ENCODE measurements around the gene ASB3.

Gene ASB3

DNA sequence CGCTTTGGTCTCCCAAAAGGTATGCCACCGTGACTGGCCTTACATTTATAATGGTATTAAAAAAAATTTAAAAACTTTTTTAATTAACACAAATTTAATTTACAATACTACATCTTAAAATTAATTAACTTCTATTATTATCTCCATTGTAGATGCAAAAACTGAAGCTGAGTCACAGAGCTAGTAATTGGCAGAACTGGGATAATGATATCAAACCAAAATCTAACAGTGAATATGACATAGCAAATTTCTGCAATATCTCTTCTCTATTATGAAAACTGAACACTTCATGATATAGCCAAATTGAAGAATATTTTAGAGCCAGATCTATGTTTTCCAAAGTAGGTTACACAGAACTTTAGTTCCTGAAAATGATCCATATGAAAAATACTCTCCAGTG, 85.5 kb downstream of the ASB3 start:
- no peak overlapping the region for H2BK5ac ChIP-seq (ENCODE audit: low read depth, low read length, poor library complexity, severe bottlenecking)
- no peak overlapping the region for H2AK5ac ChIP-seq (ENCODE audit: low read length, severe bottlenecking)
- no peak overlapping the region for H2BK12ac ChIP-seq (ENCODE audit: low read length in 2 of 2)
- no peak overlapping the region for H2AFZ ChIP-seq (ENCODE audit: low read depth, low read length)
- H3K27ac ChIP-seq (ENCODE audit: low read length, poor library complexity, severe bottlenecking) = no peak overlapping the region
- H3K4me2 ChIP-seq (ENCODE audit: low read length, poor library complexity, severe bottlenecking) = no peak overlapping the region
- H3K27me3 ChIP-seq (ENCODE audit: control insufficient read depth in 1 of 2, insufficient read depth in 1 of 2, low read length in 2 of 2) = no peaks in the 10 kb centered on the region
- H3K4me3 ChIP-seq (ENCODE audit: insufficient read depth in 1 of 2, low read depth in 1 of 2, low read length in 2 of 2) = no peak overlapping the region
- no peaks in the 10 kb centered on the region for H3K4me1 ChIP-seq (ENCODE audit: control insufficient read depth, insufficient read depth, low read depth, low read length)
- H3K79me1 ChIP-seq (replicated peaks; ENCODE audit: low read length, poor library complexity, severe bottlenecking) = peaks cover 12% of the 10 kb centered on the region
- no peak for DNase-seq
- no peak overlapping the region for H3K4ac ChIP-seq (ENCODE audit: low read depth in 1 of 2, low read length in 2 of 2)
- H3K18ac ChIP-seq (ENCODE audit: low read depth in 1 of 2, low read length in 2 of 2) = no peak overlapping the region
- no peak overlapping the region for H4K8ac ChIP-seq (ENCODE audit: low read length)
- H3K36me3 ChIP-seq (ENCODE audit: control insufficient read depth in 1 of 2, insufficient read depth in 2 of 2, low read depth in 1 of 2, low read length in 2 of 2) = peaks cover 5 to 22% of the 10 kb centered on the region in 2 experiments
- H2BK120ac ChIP-seq (ENCODE audit: low read depth, low read length) = no peak overlapping the region
- H3K9me3 ChIP-seq (ENCODE audit: control insufficient read depth, low read length) = no peaks in the 10 kb centered on the region
- WGBS = no CpG with 5 or more reads among the region's 2 CpGs
- H3K23ac ChIP-seq (ENCODE audit: low read length in 2 of 2) = no peak overlapping the region
- no peak overlapping the region for H4K91ac ChIP-seq (ENCODE audit: low read length)
- no peak overlapping the region for H2BK15ac ChIP-seq (ENCODE audit: low read depth, poor library complexity, severe bottlenecking)
- no peak overlapping the region for H3K9ac ChIP-seq (ENCODE audit: low read length)
- H3K14ac ChIP-seq (ENCODE audit: low read length in 2 of 2) = no peak overlapping the region

DNA sequence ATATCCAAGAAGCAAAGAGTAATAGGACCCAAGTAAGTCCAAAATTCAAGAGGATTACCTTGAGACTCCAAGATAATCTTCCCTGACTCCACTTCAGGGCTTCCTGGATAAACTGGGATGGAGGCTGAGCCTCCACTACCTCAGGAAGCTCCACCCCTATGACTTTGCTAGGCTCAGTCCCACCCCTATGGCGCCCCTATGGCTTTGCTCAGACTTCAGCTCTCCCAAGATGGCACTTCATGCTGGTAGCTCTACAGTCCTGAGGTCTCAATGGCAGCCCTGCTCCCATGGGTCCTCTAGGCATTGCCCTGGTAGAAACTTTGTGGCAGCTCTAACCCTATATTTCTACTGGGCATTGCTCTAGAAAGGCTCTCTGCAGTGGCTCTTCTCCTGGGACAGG, 89.1 kb downstream of the ASB3 start:
- Histone ChIP-seq H3K18ac (ENCODE audit: low read depth in 1 of 2, low read length in 2 of 2) (no peak overlapping the region), H4K91ac (ENCODE audit: low read length) (no peak overlapping the region), H3K27ac (ENCODE audit: low read length, poor library complexity, severe bottlenecking) (no peak overlapping the region), H2BK15ac (ENCODE audit: low read depth, poor library complexity, severe bottlenecking) (no peak overlapping the region), H2AFZ (ENCODE audit: low read depth, low read length) (no peak overlapping the region), H3K4me3 (ENCODE audit: insufficient read depth in 1 of 2, low read depth in 1 of 2, low read length in 2 of 2) (no peak overlapping the region), H2BK5ac (ENCODE audit: low read depth, low read length, poor library complexity, severe bottlenecking) (no peak overlapping the region), H2AK5ac (ENCODE audit: low read length, severe bottlenecking) (no peak overlapping the region), H3K27me3 (ENCODE audit: control insufficient read depth in 1 of 2, insufficient read depth in 1 of 2, low read length in 2 of 2) (no peaks in the 10 kb centered on the region), H3K79me1 (replicated peaks; ENCODE audit: low read length, poor library complexity, severe bottlenecking) (peaks cover 14% of the 10 kb centered on the region), H2BK12ac (ENCODE audit: low read length in 2 of 2) (no peak overlapping the region), H3K9me3 (ENCODE audit: control insufficient read depth, low read length) (no peaks in the 10 kb centered on the region), H3K36me3 (ENCODE audit: control insufficient read depth in 1 of 2, insufficient read depth in 2 of 2, low read depth in 1 of 2, low read length in 2 of 2) (peaks cover 5 to 28% of the 10 kb centered on the region in 2 experiments), H3K23ac (ENCODE audit: low read length in 2 of 2) (no peak overlapping the region), H3K9ac (ENCODE audit: low read length) (no peak overlapping the region), H3K14ac (ENCODE audit: low read length in 2 of 2) (no peak overlapping the region), H3K4me1 (ENCODE audit: control insufficient read depth, insufficient read depth, low read depth, low read length) (no peaks in the 10 kb centered on the region), H4K8ac (ENCODE audit: low read length) (no peak overlapping the region), H3K4ac (ENCODE audit: low read depth in 1 of 2, low read length in 2 of 2) (no peak overlapping the region), H2BK120ac (ENCODE audit: low read depth, low read length) (no peak overlapping the region), H3K4me2 (ENCODE audit: low read length, poor library complexity, severe bottlenecking) (no peak overlapping the region)
- WGBS = 98% methylated on average over 1 of the region's 1 CpG
- DNase-seq = no peak

DNA sequence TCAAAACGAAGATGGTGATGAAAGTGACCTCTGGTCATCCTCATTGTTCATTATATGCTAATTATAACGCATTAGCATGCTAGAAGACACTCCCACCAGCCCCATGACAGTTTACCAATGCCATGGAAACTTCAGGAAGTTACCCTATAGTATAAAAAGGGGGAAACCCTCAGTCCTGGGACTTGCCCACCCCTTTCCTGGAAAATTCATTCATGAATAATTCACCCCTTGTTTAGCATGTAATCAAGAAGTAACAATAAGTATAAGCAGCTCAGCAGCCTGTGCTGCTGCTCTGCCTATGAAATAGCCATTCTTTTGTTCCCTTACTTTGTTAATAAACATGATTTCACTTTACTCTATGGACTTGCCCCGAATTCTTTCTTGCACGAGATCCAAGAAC, 89.7 kb downstream of the ASB3 start:
- no peak overlapping the region for H3K27ac ChIP-seq (ENCODE audit: low read length, poor library complexity, severe bottlenecking)
- H4K91ac ChIP-seq (ENCODE audit: low read length) = no peak overlapping the region
- H3K27me3 ChIP-seq (ENCODE audit: control insufficient read depth in 1 of 2, insufficient read depth in 1 of 2, low read length in 2 of 2) = no peaks in the 10 kb centered on the region
- WGBS = 86% methylated on average over 4 of the region's 4 CpGs
- peaks cover 14% of the 10 kb centered on the region for H3K79me1 ChIP-seq (replicated peaks; ENCODE audit: low read length, poor library complexity, severe bottlenecking)
- H2BK12ac ChIP-seq (ENCODE audit: low read length in 2 of 2) = no peak overlapping the region
- H4K8ac ChIP-seq (ENCODE audit: low read length) = no peak overlapping the region
- no peak overlapping the region for H3K4me2 ChIP-seq (ENCODE audit: low read length, poor library complexity, severe bottlenecking)
- no peak overlapping the region for H3K4ac ChIP-seq (ENCODE audit: low read depth in 1 of 2, low read length in 2 of 2)
- H2BK5ac ChIP-seq (ENCODE audit: low read depth, low read length, poor library complexity, severe bottlenecking) = no peak overlapping the region
- H3K9ac ChIP-seq (ENCODE audit: low read length) = no peak overlapping the region
- no peaks in the 10 kb centered on the region for H3K4me1 ChIP-seq (ENCODE audit: control insufficient read depth, insufficient read depth, low read depth, low read length)
- no peak for DNase-seq
- no peak overlapping the region for H3K23ac ChIP-seq (ENCODE audit: low read length in 2 of 2)
- no peak overlapping the region for H2BK120ac ChIP-seq (ENCODE audit: low read depth, low read length)
- no peak overlapping the region for H3K14ac ChIP-seq (ENCODE audit: low read length in 2 of 2)
- no peak overlapping the region for H2AFZ ChIP-seq (ENCODE audit: low read depth, low read length)
- peaks cover 5 to 31% of the 10 kb centered on the region in 2 experiments for H3K36me3 ChIP-seq (ENCODE audit: control insufficient read depth in 1 of 2, insufficient read depth in 2 of 2, low read depth in 1 of 2, low read length in 2 of 2)
- no peak overlapping the region for H2BK15ac ChIP-seq (ENCODE audit: low read depth, poor library complexity, severe bottlenecking)
- no peak overlapping the region for H2AK5ac ChIP-seq (ENCODE audit: low read length, severe bottlenecking)
- no peak overlapping the region for H3K18ac ChIP-seq (ENCODE audit: low read depth in 1 of 2, low read length in 2 of 2)
- H3K4me3 ChIP-seq (ENCODE audit: insufficient read depth in 1 of 2, low read depth in 1 of 2, low read length in 2 of 2) = no peak overlapping the region
- H3K9me3 ChIP-seq (ENCODE audit: control insufficient read depth, low read length) = no peaks in the 10 kb centered on the region

DNA sequence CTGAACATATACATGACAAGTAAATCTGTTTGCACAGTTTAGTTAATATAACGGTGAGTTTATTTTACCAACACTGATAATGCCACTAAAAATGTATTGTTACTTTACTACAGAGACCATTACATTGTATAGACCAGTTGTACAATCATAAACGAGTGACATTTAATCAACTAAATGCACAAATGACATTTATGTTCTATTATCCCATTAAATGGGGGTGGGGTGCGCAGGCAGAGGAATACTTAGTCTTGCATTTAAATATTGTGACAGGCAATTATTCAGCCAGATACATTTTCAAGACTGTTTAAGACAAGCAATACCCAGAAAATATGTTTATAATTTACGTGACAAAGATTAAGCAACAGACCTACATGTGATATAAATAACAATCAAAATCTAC, 91.2 kb downstream of the ASB3 start:
- no peak overlapping the region for H4K91ac ChIP-seq (ENCODE audit: low read length)
- H2BK120ac ChIP-seq (ENCODE audit: low read depth, low read length) = no peak overlapping the region
- no peak overlapping the region for H2BK15ac ChIP-seq (ENCODE audit: low read depth, poor library complexity, severe bottlenecking)
- H3K4ac ChIP-seq (ENCODE audit: low read depth in 1 of 2, low read length in 2 of 2) = no peak overlapping the region
- H3K27me3 ChIP-seq (ENCODE audit: control insufficient read depth in 1 of 2, insufficient read depth in 1 of 2, low read length in 2 of 2) = no peaks in the 10 kb centered on the region
- H3K4me2 ChIP-seq (ENCODE audit: low read length, poor library complexity, severe bottlenecking) = no peak overlapping the region
- no CpG with 5 or more reads among the region's 4 CpGs for WGBS
- H3K18ac ChIP-seq (ENCODE audit: low read depth in 1 of 2, low read length in 2 of 2) = no peak overlapping the region
- H3K9me3 ChIP-seq (ENCODE audit: control insufficient read depth, low read length) = no peaks in the 10 kb centered on the region
- H2BK5ac ChIP-seq (ENCODE audit: low read depth, low read length, poor library complexity, severe bottlenecking) = no peak overlapping the region
- no peak for DNase-seq
- no peak overlapping the region for H4K8ac ChIP-seq (ENCODE audit: low read length)
- H3K9ac ChIP-seq (ENCODE audit: low read length) = no peak overlapping the region
- H3K14ac ChIP-seq (ENCODE audit: low read length in 2 of 2) = no peak overlapping the region
- no peak overlapping the region for H3K27ac ChIP-seq (ENCODE audit: low read length, poor library complexity, severe bottlenecking)
- H2AFZ ChIP-seq (ENCODE audit: low read depth, low read length) = no peak overlapping the region
- no peak overlapping the region for H3K23ac ChIP-seq (ENCODE audit: low read length in 2 of 2)
- peaks cover 14% of the 10 kb centered on the region for H3K79me1 ChIP-seq (replicated peaks; ENCODE audit: low read length, poor library complexity, severe bottlenecking)
- H2AK5ac ChIP-seq (ENCODE audit: low read length, severe bottlenecking) = no peak overlapping the region
- no peaks in the 10 kb centered on the region for H3K4me1 ChIP-seq (ENCODE audit: control insufficient read depth, insufficient read depth, low read depth, low read length)
- H2BK12ac ChIP-seq (ENCODE audit: low read length in 2 of 2) = no peak overlapping the region
- H3K4me3 ChIP-seq (ENCODE audit: insufficient read depth in 1 of 2, low read depth in 1 of 2, low read length in 2 of 2) = no peak overlapping the region
- H3K36me3 ChIP-seq (ENCODE audit: control insufficient read depth in 1 of 2, insufficient read depth in 2 of 2, low read depth in 1 of 2, low read length in 2 of 2) = peaks cover 5 to 36% of the 10 kb centered on the region in 2 experiments
